ENCODE results near the gene C16orf89. TPM values are rescaled to one million over a fixed set of nuclear protein-coding genes. Genes with fewer than 3 reads are reported as not detected.

Gene C16orf89
- total and polyA plus RNA-seq, 10 of the 15 experiments (the other 5 are each of a cell fraction or from before 2014, with no cell fraction given) = not detected

DNA sequence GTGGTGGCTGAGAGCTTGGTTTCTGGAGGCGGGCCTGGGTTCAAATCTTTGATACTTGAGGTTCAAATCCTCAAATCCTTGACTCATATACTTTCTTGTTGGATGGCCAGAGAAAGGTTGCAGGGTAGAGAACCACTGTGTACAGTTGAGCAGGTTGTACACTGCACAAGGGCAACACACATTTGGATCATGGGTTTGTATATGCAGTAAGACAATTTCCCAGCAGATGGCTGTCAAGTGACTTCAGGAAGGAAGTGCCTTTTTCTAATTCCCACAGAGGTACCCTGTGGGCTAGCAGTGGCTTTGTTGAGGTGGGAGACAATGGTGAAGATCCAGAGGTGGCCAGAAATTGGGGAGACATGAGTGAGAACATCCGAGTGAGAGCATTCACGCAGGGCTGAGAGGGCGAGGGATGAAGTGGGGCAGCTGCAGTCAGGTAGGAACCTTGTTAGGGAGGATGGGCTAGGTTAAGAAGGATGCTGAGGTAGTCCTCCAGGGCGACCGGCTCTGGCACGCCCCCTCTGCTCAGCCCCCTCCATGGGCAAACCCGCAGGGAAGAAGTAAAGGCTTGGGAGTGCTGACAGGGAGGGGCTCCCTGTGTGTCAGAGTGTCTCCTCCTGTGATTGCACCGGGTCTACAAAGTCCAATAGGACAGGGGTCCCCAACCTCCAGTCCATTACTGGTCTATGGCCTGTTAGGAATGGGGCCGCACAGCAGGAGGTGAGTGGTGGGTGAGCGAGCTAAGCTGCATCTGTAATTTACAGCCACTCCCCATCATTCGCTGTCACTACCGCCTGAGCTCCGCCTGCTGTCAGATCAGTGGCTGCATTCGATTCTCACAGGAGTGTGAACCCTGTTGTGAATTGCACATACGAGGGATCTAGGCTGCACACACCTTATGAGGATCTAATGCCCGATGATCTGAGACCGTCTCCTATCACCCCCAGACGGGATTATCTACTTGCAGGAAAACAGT is 2.7 kb downstream of the C16orf89 start:
- SMC1A ChIA-PET (ENCODE audit: uncharacterized antibody, unreplicated experiment) = interaction anchor here (1.2 kb wide), 1 partner anchor 11 kb away, joined by 3 read pairs; no protein-coding TSS in a partner anchor
- TF ChIP-seq SMC3 (IDR thresholded peaks at IDR 0.05; ENCODE audit: borderline replicate concordance, low read length) (peak; percentile 16; the same call in 1 of the 2 replicates), NRF1 (conservative IDR thresholded peaks at IDR 0.05; ENCODE audit: low read depth, low read length) (no peak), POU2F2 (IDR thresholded peaks at IDR 0.05; ENCODE audit: borderline replicate concordance, low read depth, low read length) (no peak; the same call in 2 of the 3 replicates), RAD21 (IDR thresholded peaks at IDR 0.05; ENCODE audit: insufficient read depth, low read depth, low read length) (0 out of 2 replicates have a peak, but pooled peaks have one; percentile 14), MTA2 (IDR thresholded peaks at IDR 0.05; ENCODE audit: low read depth) (no peak), SPI1 (IDR thresholded peaks at IDR 0.05; ENCODE audit: borderline replicate concordance, insufficient read depth, low read depth, low read length) (peak; percentile 38; the same call in 1 of the 2 replicates), RUNX3 (IDR thresholded peaks at IDR 0.05; ENCODE audit: low read length) (peak; percentile 19; the same call in 1 of the 2 replicates)
- TF ChIP-seq, protein P1, sequence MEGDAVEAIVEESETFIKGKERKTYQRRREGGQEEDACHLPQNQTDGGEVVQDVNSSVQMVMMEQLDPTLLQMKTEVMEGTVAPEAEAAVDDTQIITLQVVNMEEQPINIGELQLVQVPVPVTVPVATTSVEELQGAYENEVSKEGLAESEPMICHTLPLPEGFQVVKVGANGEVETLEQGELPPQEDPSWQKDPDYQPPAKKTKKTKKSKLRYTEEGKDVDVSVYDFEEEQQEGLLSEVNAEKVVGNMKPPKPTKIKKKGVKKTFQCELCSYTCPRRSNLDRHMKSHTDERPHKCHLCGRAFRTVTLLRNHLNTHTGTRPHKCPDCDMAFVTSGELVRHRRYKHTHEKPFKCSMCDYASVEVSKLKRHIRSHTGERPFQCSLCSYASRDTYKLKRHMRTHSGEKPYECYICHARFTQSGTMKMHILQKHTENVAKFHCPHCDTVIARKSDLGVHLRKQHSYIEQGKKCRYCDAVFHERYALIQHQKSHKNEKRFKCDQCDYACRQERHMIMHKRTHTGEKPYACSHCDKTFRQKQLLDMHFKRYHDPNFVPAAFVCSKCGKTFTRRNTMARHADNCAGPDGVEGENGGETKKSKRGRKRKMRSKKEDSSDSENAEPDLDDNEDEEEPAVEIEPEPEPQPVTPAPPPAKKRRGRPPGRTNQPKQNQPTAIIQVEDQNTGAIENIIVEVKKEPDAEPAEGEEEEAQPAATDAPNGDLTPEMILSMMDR (IDR thresholded peaks at IDR 0.05 in 2 of 3, conservative IDR thresholded peaks at IDR 0.05 in 1 of 3; ENCODE audit: control insufficient read depth in 2 of 3, extremely low read depth in 1 of 3, insufficient read depth in 1 of 3, low read depth in 3 of 3, low read length in 3 of 3) = peak; percentile 6 to 21 (median 21); a peak in 3 of 6 replicates
- H3K9ac ChIP-seq (ENCODE audit: control insufficient read depth, insufficient read depth, low read length) = no peak overlapping the region
- in situ Hi-C loops (cut with MboI) = no loop called here
- BruUV-seq (replicated peaks) = no TSS peak
- no peak for DNase-seq (ENCODE audit: low read depth, low spot score)
- H2AFZ ChIP-seq (ENCODE audit: control insufficient read depth, low read depth, low read length) = no peak overlapping the region
- CTCF ChIA-PET = no interaction called here
- 0 out of 3 replicates have a peak, but pooled peaks have one; percentile 26 for ATAC-seq
- H4K20me1 ChIP-seq (ENCODE audit: control insufficient read depth, insufficient read depth) = no peaks in the 10 kb centered on the region
- no peak overlapping the region for H3K4me3 ChIP-seq
- H3K27ac ChIP-seq (ENCODE audit: control insufficient read depth, insufficient read depth) = no peak overlapping the region
- WGBS (ENCODE audit: insufficient coverage, insufficient replicate concordance, low lambda C conversion rate, missing lambda C conversion rate) = 55% methylated on average over 19 of the region's 19 CpGs
- no peak for FAIRE-seq
- peaks cover 16% of the 10 kb centered on the region for H3K4me1 ChIP-seq (ENCODE audit: control insufficient read depth, insufficient read depth, low read length)
- intact Hi-C loops (cut with micrococcal nuclease; ENCODE audit: unreplicated experiment) = loop anchor here (2.0 to 10.0 kb wide), 2 partner anchors 30 to 88 kb away; no protein-coding TSS in a partner anchor
- H3K9me3 ChIP-seq (replicated peaks; ENCODE audit: control insufficient read depth, insufficient read depth, low read length) = no peaks in the 10 kb centered on the region
- no peaks in the 10 kb centered on the region for H3K36me3 ChIP-seq (ENCODE audit: control insufficient read depth in 2 of 2, insufficient read depth in 2 of 2, low read length in 1 of 2)
- POLR2A ChIA-PET = no interaction called here
- RAD21 ChIA-PET (ENCODE audit: unreplicated experiment) = no interaction called here
- H3K79me2 ChIP-seq (ENCODE audit: control insufficient read depth, insufficient read depth, low read length) = no peaks in the 10 kb centered on the region
- H3K4me2 ChIP-seq (ENCODE audit: control insufficient read depth, insufficient read depth) = no peak overlapping the region
- no peaks in the 10 kb centered on the region; a peak in 1 of 4 replicates for H3K27me3 ChIP-seq (replicated peaks in 1 of 2; ENCODE audit: control insufficient read depth in 2 of 2, insufficient read depth in 2 of 2, low read length in 1 of 2)

Data from GM12878 (cell line).